HepG2 (cell line): ENCODE measurements around the gene TMBIM6. TPM values are rescaled to one million over a fixed set of nuclear protein-coding genes. Genes with fewer than 3 reads are reported as not detected.

ENCODE experiments used
- ATAD3A ChIP-seq: sonication (generic); formaldehyde crosslinking; IDR thresholded peaks from 2 replicates; pipeline ENCODE4 v1.4.0; 2020; ENCODE audit warnings: missing genetic modification reagents
- BRD4 ChIP-seq: sonication (generic); formaldehyde crosslinking; IDR thresholded peaks from 2 replicates; pipeline ENCODE4 v1.4.0; 2020; ENCODE audit warnings: missing genetic modification reagents
- ELF1 ChIP-seq: sonication (generic); formaldehyde crosslinking; IDR thresholded peaks from 2 replicates; pipeline ENCODE4 v1.4.0; 2020; ENCODE audit warnings: missing genetic modification reagents
- ERF ChIP-seq: IDR thresholded peaks from 2 replicates; pipeline ENCODE4 v1.6.1; 2018; ENCODE audit warnings: missing biosample characterization, missing genetic modification reagents
- FOXJ3 ChIP-seq: sonication (generic); formaldehyde crosslinking; IDR thresholded peaks from 2 replicates; pipeline ENCODE4 v1.4.0; 2020; ENCODE audit warnings: missing genetic modification reagents, mild to moderate bottlenecking, borderline replicate concordance
- GATAD2A ChIP-seq: IDR thresholded peaks from 2 replicates; pipeline ENCODE4 v1.6.1; 2016
- HCFC1 ChIP-seq: fragments of 150-350 bp; IDR thresholded peaks from 2 replicates; pipeline ENCODE4 v1.6.1; 2014; ENCODE audit warnings: low read depth, low read length
- HNF4G ChIP-seq, 2 experiments: sonication (generic) in 1 of 2; formaldehyde crosslinking in 1 of 2; IDR thresholded peaks; 2 replicates each; pipeline versions ENCODE4 v1.4.0 to v1.6.1; 2011 to 2020; ENCODE audit warnings: borderline replicate concordance in 2 of 2, low read depth in 2 of 2, mild to moderate bottlenecking in 2 of 2, low read length in 1 of 2, missing genetic modification reagents in 1 of 2, moderate library complexity in 1 of 2
- JUNB ChIP-seq: sonication (generic); formaldehyde crosslinking; IDR thresholded peaks from 2 replicates; pipeline ENCODE4 v1.8.0; 2022; ENCODE audit warnings: missing genetic modification reagents, mild to moderate bottlenecking, borderline replicate concordance
- KLF6 ChIP-seq: IDR thresholded peaks from 2 replicates; pipeline ENCODE4 v1.8.0; 2016; ENCODE audit warnings: missing biosample characterization, missing genetic modification reagents
- RARG ChIP-seq: sonication (generic); formaldehyde crosslinking; IDR thresholded peaks from 2 replicates; pipeline ENCODE4 v1.4.0; 2020; ENCODE audit warnings: low read depth, mild to moderate bottlenecking, missing genetic modification reagents
- RFX1 ChIP-seq: fragments of 450-650 bp; IDR thresholded peaks from 2 replicates; pipeline ENCODE4 v1.6.1; 2017
- SP4 ChIP-seq: sonication (generic); formaldehyde crosslinking; IDR thresholded peaks from 2 replicates; pipeline ENCODE4 v1.8.1; 2023; ENCODE audit warnings: mild to moderate bottlenecking, missing genetic modification reagents
- SUZ12 ChIP-seq: fragments of 150-350 bp; IDR thresholded peaks from 2 replicates; pipeline ENCODE4 v1.6.1; 2014; ENCODE audit warnings: low read depth, low read length
- TARDBP ChIP-seq: sonication (generic); formaldehyde crosslinking; IDR thresholded peaks from 2 replicates; pipeline ENCODE4 v1.8.0; 2022; ENCODE audit warnings: mild to moderate bottlenecking, missing genetic modification reagents
- U2AF1 ChIP-seq: fragments of 200-400 bp; formaldehyde crosslinking; optimal IDR thresholded peaks from 2 replicates; pipeline ENCODE3; 2017; ENCODE audit warnings: mild to moderate bottlenecking, low read depth, low read length
- ZNF10 ChIP-seq: sonication (generic); formaldehyde crosslinking; IDR thresholded peaks from 2 replicates; pipeline ENCODE4 v1.4.0; 2020; ENCODE audit warnings: mild to moderate bottlenecking, low read depth, missing genetic modification reagents, borderline replicate concordance
- ZNF382 ChIP-seq: sonication (generic); formaldehyde crosslinking; IDR thresholded peaks from 2 replicates; pipeline ENCODE4 v1.5.0; 2020; ENCODE audit warnings: missing genetic modification reagents, mild to moderate bottlenecking, borderline replicate concordance
- ZNF563 ChIP-seq: sonication (generic); formaldehyde crosslinking; IDR thresholded peaks from 2 replicates; pipeline ENCODE4 v1.8.0; 2022; ENCODE audit warnings: mild to moderate bottlenecking, moderate library complexity, missing genetic modification reagents
- ZNF747 ChIP-seq: sonication (generic); formaldehyde crosslinking; IDR thresholded peaks from 2 replicates; pipeline ENCODE4 v1.8.1; 2023; ENCODE audit warnings: missing genetic modification reagents, mild to moderate bottlenecking, borderline replicate concordance
- ZNF75D ChIP-seq: sonication (generic); formaldehyde crosslinking; IDR thresholded peaks from 2 replicates; pipeline ENCODE4 v1.8.1; 2023; ENCODE audit warnings: missing genetic modification reagents, mild to moderate bottlenecking, borderline replicate concordance
- polyA plus RNA-seq, 8 experiments: library from polyadenylated mRNA; depleted of rRNA in 3 of 8; stranded (reverse) in 7 of 8; unstranded in 1 of 8; fragments of >200 nt; fragmentation: Illumina TruSeq in 4 of 8; extraction: Trizol in 4 of 8; gene quantifications; 2 replicates each; pipeline versions ENCODE4 v1.2.1 to v1.2.3, GENCODE V29; 2011 to 2016; ENCODE audit warnings: low read depth in 4 of 8, missing spikeins in 1 of 8, mixed read lengths in 1 of 8; ENCODE audit not compliant: insufficient read depth in 1 of 8
- total RNA-seq, 5 experiments: library from RNA; depleted of rRNA; stranded (reverse); fragments of >200 nt; fragmentation: Illumina TruSeq; extraction: Trizol; gene quantifications; 2 replicates each; pipeline ENCODE4 v1.2.3, GENCODE V29; 2016; ENCODE audit warnings: low read depth in 1 of 5
- TF ChIP-seq, protein P1 (sequence below): sonication (generic); formaldehyde crosslinking; IDR thresholded peaks from 2 replicates; pipeline ENCODE4 v1.4.0; 2020; ENCODE audit warnings: low read depth, missing genetic modification reagents
- TF ChIP-seq, protein P2 (sequence below): sonication (generic); formaldehyde crosslinking; IDR thresholded peaks from 2 replicates; pipeline ENCODE4 v1.4.0; 2020; ENCODE audit warnings: missing genetic modification reagents
- TF ChIP-seq, protein P3 (sequence below), 2 experiments: sonication (generic) in 1 of 2; formaldehyde crosslinking in 1 of 2; IDR thresholded peaks; 2 replicates each; pipeline versions ENCODE4 v1.5.1 to v1.6.1; 2011 to 2020; ENCODE audit warnings: borderline replicate concordance in 1 of 2, low read depth in 1 of 2, low read length in 1 of 2, mild to moderate bottlenecking in 1 of 2, missing genetic modification reagents in 1 of 2, moderate library complexity in 1 of 2
- TF ChIP-seq, protein P4 (sequence below): sonication (generic); formaldehyde crosslinking; IDR thresholded peaks from 2 replicates; pipeline ENCODE4 v1.8.0; 2022; ENCODE audit warnings: missing genetic modification reagents, mild to moderate bottlenecking, inconsistent platforms, borderline replicate concordance

Gene TMBIM6
- total and polyA plus RNA-seq, 2 of the 13 experiments (the other 11 are each of a cell fraction or from before 2014, with no cell fraction given): 412 to 468 TPM

DNA sequence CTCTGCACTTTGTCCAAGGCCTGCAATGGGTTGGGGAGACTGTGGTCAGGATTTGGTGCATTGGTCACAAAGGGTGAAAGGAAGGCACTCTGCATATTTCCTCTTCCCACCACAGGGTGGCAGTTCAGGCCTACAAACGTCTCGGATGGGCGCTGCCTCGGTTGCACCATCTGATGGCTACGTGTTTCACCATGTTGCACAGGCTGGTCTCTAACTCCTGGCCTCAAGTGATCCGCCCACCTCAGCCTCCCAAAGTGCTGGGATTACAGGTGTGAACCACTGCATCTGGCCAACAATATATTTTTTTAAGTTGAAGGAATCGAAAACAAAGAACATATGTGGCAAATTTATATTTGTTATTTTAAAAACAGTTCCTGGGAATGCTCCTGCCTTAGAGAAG is 35.1 kb downstream of the TMBIM6 start (continued):
- TF ChIP-seq, protein P1, sequence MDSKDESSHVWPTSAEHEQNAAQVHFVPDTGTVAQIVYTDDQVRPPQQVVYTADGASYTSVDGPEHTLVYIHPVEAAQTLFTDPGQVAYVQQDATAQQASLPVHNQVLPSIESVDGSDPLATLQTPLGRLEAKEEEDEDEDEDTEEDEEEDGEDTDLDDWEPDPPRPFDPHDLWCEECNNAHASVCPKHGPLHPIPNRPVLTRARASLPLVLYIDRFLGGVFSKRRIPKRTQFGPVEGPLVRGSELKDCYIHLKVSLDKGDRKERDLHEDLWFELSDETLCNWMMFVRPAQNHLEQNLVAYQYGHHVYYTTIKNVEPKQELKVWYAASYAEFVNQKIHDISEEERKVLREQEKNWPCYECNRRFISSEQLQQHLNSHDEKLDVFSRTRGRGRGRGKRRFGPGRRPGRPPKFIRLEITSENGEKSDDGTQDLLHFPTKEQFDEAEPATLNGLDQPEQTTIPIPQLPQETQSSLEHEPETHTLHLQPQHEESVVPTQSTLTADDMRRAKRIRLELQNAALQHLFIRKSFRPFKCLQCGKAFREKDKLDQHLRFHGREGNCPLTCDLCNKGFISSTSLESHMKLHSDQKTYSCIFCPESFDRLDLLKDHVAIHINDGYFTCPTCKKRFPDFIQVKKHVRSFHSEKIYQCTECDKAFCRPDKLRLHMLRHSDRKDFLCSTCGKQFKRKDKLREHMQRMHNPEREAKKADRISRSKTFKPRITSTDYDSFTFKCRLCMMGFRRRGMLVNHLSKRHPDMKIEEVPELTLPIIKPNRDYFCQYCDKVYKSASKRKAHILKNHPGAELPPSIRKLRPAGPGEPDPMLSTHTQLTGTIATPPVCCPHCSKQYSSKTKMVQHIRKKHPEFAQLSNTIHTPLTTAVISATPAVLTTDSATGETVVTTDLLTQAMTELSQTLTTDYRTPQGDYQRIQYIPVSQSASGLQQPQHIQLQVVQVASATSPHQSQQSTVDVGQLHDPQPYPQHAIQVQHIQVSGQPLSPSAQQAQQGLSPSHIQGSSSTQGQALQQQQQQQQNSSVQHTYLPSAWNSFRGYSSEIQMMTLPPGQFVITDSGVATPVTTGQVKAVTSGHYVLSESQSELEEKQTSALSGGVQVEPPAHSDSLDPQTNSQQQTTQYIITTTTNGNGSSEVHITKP: no peak
- TF ChIP-seq HNF4G (IDR thresholded peaks at IDR 0.05; ENCODE audit: borderline replicate concordance, low read depth, low read length) (no peak), HNF4G (CRISPR knock-in tag; IDR thresholded peaks at IDR 0.05; ENCODE audit: borderline replicate concordance, low read depth) (no peak), ZNF75D (CRISPR knock-in tag) (no peak), U2AF1 (no peak), ZNF382 (CRISPR knock-in tag) (no peak), ELF1 (CRISPR knock-in tag) (no peak), ZNF10 (CRISPR knock-in tag) (no peak), RFX1 (no peak), HCFC1 (no peak), KLF6 (CRISPR knock-in tag) (no peak), ATAD3A (CRISPR knock-in tag) (no peak), SP4 (no peak), BRD4 (CRISPR knock-in tag) (no peak), GATAD2A (CRISPR knock-in tag) (peak; percentile 35; the same call in 1 of the 2 replicates), TARDBP (no peak; the same call in 1 of the 2 replicates), JUNB (CRISPR knock-in tag) (no peak), FOXJ3 (CRISPR knock-in tag) (no peak), ERF (no peak), ZNF563 (CRISPR knock-in tag) (no peak), RARG (CRISPR knock-in tag) (no peak), ZNF747 (CRISPR knock-in tag) (no peak), SUZ12 (no peak)
- TF ChIP-seq, protein P2, sequence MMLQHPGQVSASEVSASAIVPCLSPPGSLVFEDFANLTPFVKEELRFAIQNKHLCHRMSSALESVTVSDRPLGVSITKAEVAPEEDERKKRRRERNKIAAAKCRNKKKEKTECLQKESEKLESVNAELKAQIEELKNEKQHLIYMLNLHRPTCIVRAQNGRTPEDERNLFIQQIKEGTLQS (CRISPR knock-in tag): no peak
- TF ChIP-seq, protein P3, sequence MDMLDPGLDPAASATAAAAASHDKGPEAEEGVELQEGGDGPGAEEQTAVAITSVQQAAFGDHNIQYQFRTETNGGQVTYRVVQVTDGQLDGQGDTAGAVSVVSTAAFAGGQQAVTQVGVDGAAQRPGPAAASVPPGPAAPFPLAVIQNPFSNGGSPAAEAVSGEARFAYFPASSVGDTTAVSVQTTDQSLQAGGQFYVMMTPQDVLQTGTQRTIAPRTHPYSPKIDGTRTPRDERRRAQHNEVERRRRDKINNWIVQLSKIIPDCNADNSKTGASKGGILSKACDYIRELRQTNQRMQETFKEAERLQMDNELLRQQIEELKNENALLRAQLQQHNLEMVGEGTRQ (IDR thresholded peaks at IDR 0.05; ENCODE audit: low read depth, low read length): no peak
- TF ChIP-seq, protein P3 (CRISPR knock-in tag; IDR thresholded peaks at IDR 0.05; ENCODE audit: borderline replicate concordance): no peak
- TF ChIP-seq, protein P4, sequence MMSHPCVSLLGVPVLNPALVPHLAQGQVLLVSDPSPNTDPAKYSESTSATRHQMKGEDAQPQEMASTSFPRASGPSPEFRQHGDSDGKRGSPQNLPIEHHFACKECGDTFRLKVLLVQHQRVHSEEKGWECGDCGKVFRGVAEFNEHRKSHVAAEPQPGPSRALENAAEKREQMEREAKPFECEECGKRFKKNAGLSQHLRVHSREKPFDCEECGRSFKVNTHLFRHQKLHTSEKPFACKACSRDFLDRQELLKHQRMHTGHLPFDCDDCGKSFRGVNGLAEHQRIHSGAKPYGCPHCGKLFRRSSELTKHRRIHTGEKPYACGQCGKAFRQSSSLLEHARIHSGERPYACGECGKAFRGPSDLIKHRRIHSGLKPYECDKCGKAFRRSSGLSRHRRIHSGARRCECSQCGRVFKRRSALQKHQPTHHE: no peak
